Caco-2 (cell line): ENCODE results near the gene CSH2. TPM values are rescaled to one million over a fixed set of nuclear protein-coding genes. Genes with fewer than 3 reads are reported as not detected.
"Not testable (repeated sequence)": the region's sequence is repeated elsewhere in the genome, so short reads cannot be mapped to it uniquely, and the experiment has no call there.

Experiments
- BruUV-seq: library from RNA; stranded (reverse); fragments of 400-500 nt; replicated peaks from 2 replicates; lab custom pipeline; 2021; lab: Mats Ljungman, UMichigan
- CTCF ChIA-PET: fragments of 300-600 bp; sonication (Branson Sonifier 250); formaldehyde crosslinking; loops from one replicate; lab custom pipeline; 2022; ENCODE audit warnings: antibody characterized with exemption; lab: Charles Lee
- POLR2A ChIA-PET: fragments of 300-600 bp; sonication (Branson Sonifier 250); formaldehyde crosslinking; loops from one replicate; lab custom pipeline; 2022; ENCODE audit warnings: antibody characterized with exemption; lab: Charles Lee
- DNase-seq, 2 experiments: peaks; one replicate each; pipeline versions ENCODE4 v3.0.0 to v3.0.0-alpha.2; 2020 to 2022
- H3K27me3 ChIP-seq: replicated peaks from 2 replicates; pipeline ENCODE4 v1.6.0; 2011; ENCODE audit warnings: low read length; ENCODE audit not compliant: control insufficient read depth, insufficient read depth
- H3K36me3 ChIP-seq: 2 replicates; pipeline ENCODE4 v1.5.1; 2011; ENCODE audit warnings: low read length; ENCODE audit not compliant: control insufficient read depth, insufficient read depth
- H3K4me1 ChIP-seq: fragments of 250-450 bp; sonication (Bioruptor Pico); 2 replicates; pipeline ENCODE4 v1.5.1; 2020; ENCODE audit warnings: mild to moderate bottlenecking
- H3K4me3 ChIP-seq: 2 replicates; pipeline ENCODE4 v1.5.1; 2011; ENCODE audit warnings: low read depth, mild to moderate bottlenecking, control low read depth, low read length
- H3K9me3 ChIP-seq: fragments of 250-450 bp; sonication (Bioruptor Pico); 2 replicates; pipeline ENCODE4 v1.5.1; 2020; ENCODE audit warnings: mild to moderate bottlenecking, moderate library complexity
- H3K27ac Mint-ChIP-seq: one replicate; pipeline ENCODE4 v1.8.0; 2022; ENCODE audit warnings: mixed read lengths; ENCODE audit not compliant: unreplicated experiment
- H3K27me3 Mint-ChIP-seq: one replicate; pipeline ENCODE4 v1.8.0; 2022; ENCODE audit warnings: mixed read lengths; ENCODE audit not compliant: insufficient read depth, unreplicated experiment
- H3K36me3 Mint-ChIP-seq: one replicate; pipeline ENCODE4 v1.8.0; 2022; ENCODE audit warnings: mild to moderate bottlenecking, mixed read lengths; ENCODE audit not compliant: insufficient read depth, unreplicated experiment
- H3K4me1 Mint-ChIP-seq: one replicate; pipeline ENCODE4 v1.8.0; 2022; ENCODE audit warnings: low read depth, mixed read lengths; ENCODE audit not compliant: unreplicated experiment
- H3K4me3 Mint-ChIP-seq: one replicate; pipeline ENCODE4 v1.8.0; 2022; ENCODE audit warnings: mild to moderate bottlenecking, moderate library complexity, mixed read lengths; ENCODE audit not compliant: unreplicated experiment
- H3K9me3 Mint-ChIP-seq: one replicate; pipeline ENCODE4 v1.8.0; 2022; ENCODE audit warnings: mixed read lengths; ENCODE audit not compliant: unreplicated experiment
- CTCF ChIP-seq, 2 experiments: fragments of 200-600 bp in 1 of 2; IDR thresholded peaks; 1 replicate in 1 of 2; 2 replicates in 1 of 2; pipeline versions ENCODE4 v1.5.1 to v1.8.0; 2011 to 2022; ENCODE audit warnings: antibody characterized with exemption in 1 of 2, control low read depth in 1 of 2, inconsistent platforms in 1 of 2, low read depth in 1 of 2, low read length in 1 of 2, mild to moderate bottlenecking in 1 of 2, moderate library complexity in 1 of 2; ENCODE audit not compliant: insufficient read depth in 1 of 2, severe bottlenecking in 1 of 2, unreplicated experiment in 1 of 2
- intact Hi-C: fragments of 100-400 bp; cut with micrococcal nuclease; formaldehyde crosslinking; loops from one replicate; pipeline ENCODE4 v1.10.0; 2022; ENCODE audit not compliant: unreplicated experiment
- total RNA-seq: library from RNA; stranded (reverse); gene quantifications from 2 replicates; pipeline ENCODE4 v1.2.3, GENCODE V29; 2022

The CSH2 gene
- total RNA-seq, 1 experiment from 2014 or later, result not detected

GRCh38 chr17:63847525-63848249 is 25.8 kb downstream of the CSH2 start:
- Mint-ChIP-seq H3K4me3 (peak overlapping the region; percentile 90), H3K27me3 (no peaks in the 10 kb centered on the region), H3K4me1 (peaks cover 13% of the 10 kb centered on the region), H3K36me3 (peaks cover 60% of the 10 kb centered on the region), H3K27ac (peak overlapping the region; percentile 99), H3K9me3 (no peaks in the 10 kb centered on the region)
- H3K4me1 ChIP-seq, result peaks cover 9% of the 10 kb centered on the region; the same call in 1 of the 2 replicates
- no peak for TF ChIP-seq CTCF (IDR thresholded peaks at IDR 0.05; ENCODE audit: insufficient read depth in 1 of 2, low read depth in 1 of 2, low read length in 1 of 2, severe bottlenecking in 1 of 2, unreplicated experiment in 1 of 2)
- no peak overlapping the region for H3K4me3 ChIP-seq
- no peak for DNase-seq
- ChIA-PET POLR2A (interaction anchor here (1.5 kb wide), 1 partner anchor 74 kb away, joined by 9 read pairs; the partner anchor contains the start of genes CCDC47 and DDX42), CTCF (interaction anchor here (0.6 to 1.5 kb wide), 5 partner anchors 9 to 458 kb away, joined by 3 to 12 read pairs (median 5); partner anchors contain the start of genes CCDC47 and DDX42)
- intact Hi-C loops, result loop anchor here (10.0 kb wide), 1 partner anchor 223 kb away; the partner anchor contains the start of gene MAP3K3
- no peaks in the 10 kb centered on the region for H3K9me3 ChIP-seq
- no peaks in the 10 kb centered on the region for H3K27me3 ChIP-seq
- BruUV-seq, result no TSS peak
- no peaks in the 10 kb centered on the region for H3K36me3 ChIP-seq

DNA sequence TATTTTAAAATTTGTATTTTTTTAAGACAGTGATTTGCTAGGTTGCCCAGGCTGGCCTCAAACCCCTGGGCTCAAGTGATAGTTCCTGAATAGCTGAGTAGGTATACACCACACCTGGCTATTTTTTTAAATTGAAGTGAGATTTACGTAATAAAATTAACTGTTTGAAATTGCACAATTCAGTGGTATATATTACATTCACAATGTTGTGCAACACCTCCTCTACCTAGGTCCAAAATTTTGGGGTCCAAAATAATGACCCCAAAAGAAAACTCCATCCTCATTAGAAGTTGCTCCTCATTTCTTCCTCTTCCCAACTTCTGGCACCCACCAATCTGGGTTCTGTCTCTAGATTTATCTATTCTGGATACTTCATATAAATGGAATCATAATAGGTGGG is 28.0 kb downstream of the CSH2 start:
- Mint-ChIP-seq H3K27ac (no peak overlapping the region), H3K4me1 (peaks cover 23% of the 10 kb centered on the region), H3K36me3 (peaks cover 50% of the 10 kb centered on the region), H3K9me3 (no peaks in the 10 kb centered on the region), H3K4me3 (no peak overlapping the region), H3K27me3 (no peaks in the 10 kb centered on the region)
- Histone ChIP-seq H3K9me3 (no peaks in the 10 kb centered on the region), H3K4me3 (no peak overlapping the region), H3K36me3 (no peaks in the 10 kb centered on the region), H3K4me1 (peaks cover 18% of the 10 kb centered on the region), H3K27me3 (no peaks in the 10 kb centered on the region)
- no TSS peak for BruUV-seq
- DNase-seq, result no peak
- POLR2A ChIA-PET, result no interaction called here
- CTCF ChIA-PET, result no interaction called here
- intact Hi-C loops, result loop anchor here (10.0 kb wide), 1 partner anchor 221 kb away; the partner anchor contains the start of gene MAP3K3
- TF ChIP-seq CTCF (IDR thresholded peaks at IDR 0.05; ENCODE audit: insufficient read depth in 1 of 2, low read depth in 1 of 2, low read length in 1 of 2, severe bottlenecking in 1 of 2, unreplicated experiment in 1 of 2), result no peak

DNA sequence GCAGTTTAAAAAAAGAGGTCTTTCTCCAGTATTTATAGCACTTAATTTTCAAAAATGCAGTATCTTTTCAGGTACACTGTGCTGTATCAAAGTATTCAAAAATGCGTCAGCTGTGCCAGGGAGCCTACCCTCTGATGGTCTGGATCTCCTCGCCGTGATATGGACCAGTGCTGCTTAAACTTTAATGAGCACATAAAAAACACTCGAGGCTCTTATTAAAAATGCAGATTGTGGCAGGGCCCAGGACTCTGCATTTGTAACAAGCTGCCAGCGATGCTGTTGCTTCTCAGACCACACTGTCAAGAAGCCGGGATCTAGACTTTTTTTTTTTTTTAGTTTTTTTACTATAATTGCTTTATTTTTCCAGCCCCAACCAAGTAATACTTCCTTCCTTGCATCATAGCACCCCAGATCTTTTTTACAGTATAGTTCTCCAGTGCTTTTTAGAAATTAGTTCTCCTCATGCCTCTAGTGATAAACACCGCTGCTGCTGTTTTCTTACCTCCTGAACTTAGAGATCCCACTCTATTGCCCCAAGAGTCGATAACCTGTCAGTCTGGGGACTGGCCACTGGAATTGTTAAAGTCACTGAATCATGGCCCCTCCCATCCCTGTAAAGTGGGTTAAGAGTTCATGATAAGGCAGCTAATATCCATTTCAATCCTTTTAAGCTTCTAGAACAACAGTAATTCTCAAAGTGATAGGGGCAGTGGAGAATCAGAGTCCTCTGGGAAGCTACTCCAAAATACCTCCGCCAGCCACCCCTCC is 29.4 kb downstream of the CSH2 start:
- peaks cover 37% of the 10 kb centered on the region for H3K36me3 Mint-ChIP-seq
- Histone ChIP-seq H3K27me3 (no peaks in the 10 kb centered on the region), H3K9me3 (no peaks in the 10 kb centered on the region), H3K4me1 (peaks cover 18% of the 10 kb centered on the region), H3K36me3 (peaks cover 3% of the 10 kb centered on the region), H3K4me3 (peak overlapping the region; percentile 5; the same call in 1 of the 2 replicates)
- H3K9me3 Mint-ChIP-seq, result no peaks in the 10 kb centered on the region
- peak overlapping the region; percentile 87 for H3K27ac Mint-ChIP-seq
- POLR2A ChIA-PET, result interaction anchor here (0.7 to 1.5 kb wide), 3 partner anchors 27 to 102 kb away, joined by 3 to 18 read pairs (median 5); partner anchors contain the start of genes CCDC47 and DDX42
- H3K4me3 Mint-ChIP-seq, result peak overlapping the region; percentile 99
- CTCF ChIA-PET, result interaction anchor here (0.8 kb wide), 1 partner anchor 49 kb away, joined by 3 read pairs; no protein-coding TSS in a partner anchor
- H3K4me1 Mint-ChIP-seq, result peaks cover 27% of the 10 kb centered on the region
- intact Hi-C loops, result loop anchor here (2.0 to 10.0 kb wide), 2 partner anchors 69 to 219 kb away; partner anchors contain the start of genes DDX42 and MAP3K3
- BruUV-seq, result no TSS peak
- no peak for DNase-seq
- TF ChIP-seq CTCF (IDR thresholded peaks at IDR 0.05; ENCODE audit: insufficient read depth in 1 of 2, low read depth in 1 of 2, low read length in 1 of 2, severe bottlenecking in 1 of 2, unreplicated experiment in 1 of 2), result no peak
- no peaks in the 10 kb centered on the region for H3K27me3 Mint-ChIP-seq

- POLR2A ChIA-PET, result interaction anchor here (0.7 to 1.5 kb wide), 4 partner anchors 17 to 101 kb away, joined by 3 to 18 read pairs (median 4); partner anchors contain the start of genes CCDC47 and DDX42
These were observed 30.0 kb downstream of the CSH2 start for GRCh38 chr17:63843387-63843888.

More at GRCh38 chr17:63843387-63843888, 30.0 kb downstream of the CSH2 start:
- H3K4me3 ChIP-seq, result peak overlapping the region; percentile 95
- peaks cover 37% of the 10 kb centered on the region for H3K36me3 Mint-ChIP-seq
- not testable (repeated sequence) for H3K9me3 Mint-ChIP-seq, H3K27me3 ChIP-seq, H3K27me3 Mint-ChIP-seq, DNase-seq, H3K36me3 ChIP-seq, H3K9me3 ChIP-seq
- intact Hi-C loops, result loop anchor here (2.0 to 10.0 kb wide), 2 partner anchors 69 to 219 kb away; partner anchors contain the start of genes DDX42 and MAP3K3
- H3K27ac Mint-ChIP-seq, result peak overlapping the region; percentile 87
- H3K4me3 Mint-ChIP-seq, result peak overlapping the region; percentile 99
- BruUV-seq, result TSS peak; percentile 89
- CTCF ChIA-PET, result interaction anchor here (0.8 to 1.0 kb wide), 2 partner anchors 9 to 49 kb away, joined by 3 read pairs; no protein-coding TSS in a partner anchor
- peaks cover 17% of the 10 kb centered on the region for H3K4me1 ChIP-seq
- peaks cover 33% of the 10 kb centered on the region for H3K4me1 Mint-ChIP-seq
